Measurements from ENCODE around the gene SP3. TPM values are rescaled to one million over a fixed set of nuclear protein-coding genes. Genes with fewer than 3 reads are reported as not detected.

SP3 gene
- total RNA-seq, 4 donors from 2014 or later = 41.9 to 101 (median 81.6) TPM

- no peaks in the 10 kb centered on the region for H3K36me3 ChIP-seq
- no peak for DNase-seq
- H3K27me3 ChIP-seq = no peaks in the 10 kb centered on the region
- 88 to 93% methylated on average over 3 of the region's 3 CpGs for whole genome bisulfite sequencing, 2 donors (ENCODE audit: low coverage in 1 of 2)
- no peaks in the 10 kb centered on the region for H3K4me1 ChIP-seq
- intact Hi-C loops (cut with DNase I; ENCODE audit: low total_unique reads) = no loop called here
- no peaks in the 10 kb centered on the region for H3K9me3 ChIP-seq
- no peak overlapping the region for H3K4me3 ChIP-seq
- H3K27ac ChIP-seq = no peak overlapping the region
- TF ChIP-seq POLR2A (IDR thresholded peaks at IDR 0.05) (no peak), POLR2AphosphoS5 (IDR thresholded peaks at IDR 0.05) (no peak), EP300 (IDR thresholded peaks at IDR 0.05; ENCODE audit: low read depth) (no peak)
- in situ Hi-C loops (cut with MboI; ENCODE audit: low pct_ligation_motif_present in 1 of 4, low pct_unique_long_range_greater_than_20kb in 1 of 4, low sequenced_read_pairs in 3 of 4) = loop anchor here in 1 of 4 donors (25.0 kb wide), 1 partner anchor 151 kb away; no protein-coding TSS in a partner anchor
Measured at GRCh38 chr2:173886613-173887012, 78.6 kb downstream of the SP3 start.

DNA sequence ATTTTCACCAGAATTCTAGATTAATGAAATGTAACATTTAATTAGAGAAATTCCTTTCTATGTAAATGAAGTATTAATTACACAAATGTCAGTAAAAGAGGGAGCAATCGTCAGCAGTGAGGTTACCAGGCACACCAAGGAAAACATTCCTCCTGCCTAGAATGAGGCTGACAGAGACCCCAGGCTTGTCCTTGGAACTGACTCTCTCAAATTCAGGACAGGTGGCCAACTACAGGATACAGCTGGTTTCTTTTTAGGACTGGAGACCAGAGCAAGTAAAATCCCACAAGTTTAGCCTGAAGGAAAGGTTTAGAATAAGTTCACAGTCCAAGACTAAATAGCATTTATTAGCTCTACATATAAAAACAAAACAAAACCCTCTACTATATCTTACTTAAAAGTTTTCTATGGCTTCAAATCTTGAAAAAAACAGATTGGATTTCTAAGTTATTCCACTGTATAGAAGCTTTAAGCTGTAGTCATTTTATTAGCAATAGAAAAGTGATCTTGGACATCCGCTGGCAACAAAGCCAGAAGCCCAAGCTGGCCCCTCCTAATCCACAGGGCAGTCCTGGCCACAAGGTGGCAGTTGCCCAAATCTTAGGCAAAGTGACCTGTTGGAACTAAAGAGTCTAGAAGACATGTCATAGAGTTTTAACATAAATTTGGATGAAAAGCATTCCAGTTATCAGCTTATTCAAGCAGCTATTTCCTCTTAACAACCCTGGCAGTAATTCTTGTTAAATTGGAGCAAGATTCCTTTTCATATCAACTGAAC is 81.0 kb downstream of the SP3 start:
- intact Hi-C loops (cut with DNase I; ENCODE audit: low total_unique reads) = no loop called here
- Histone ChIP-seq H3K27ac (no peak overlapping the region), H3K4me1 (no peaks in the 10 kb centered on the region), H3K27me3 (no peaks in the 10 kb centered on the region), H3K36me3 (no peaks in the 10 kb centered on the region), H3K9me3 (no peaks in the 10 kb centered on the region), H3K4me3 (no peak overlapping the region)
- DNase-seq = peak; percentile 54
- in situ Hi-C loops (cut with MboI; ENCODE audit: low pct_ligation_motif_present in 1 of 4, low pct_unique_long_range_greater_than_20kb in 1 of 4, low sequenced_read_pairs in 3 of 4) = loop anchor here in 1 of 4 donors (25.0 kb wide), 1 partner anchor 153 kb away; no protein-coding TSS in a partner anchor
- 75 to 88% methylated on average over 2 of the region's 2 CpGs for WGBS, 2 donors (ENCODE audit: low coverage in 1 of 2)
- TF ChIP-seq, protein P1, sequence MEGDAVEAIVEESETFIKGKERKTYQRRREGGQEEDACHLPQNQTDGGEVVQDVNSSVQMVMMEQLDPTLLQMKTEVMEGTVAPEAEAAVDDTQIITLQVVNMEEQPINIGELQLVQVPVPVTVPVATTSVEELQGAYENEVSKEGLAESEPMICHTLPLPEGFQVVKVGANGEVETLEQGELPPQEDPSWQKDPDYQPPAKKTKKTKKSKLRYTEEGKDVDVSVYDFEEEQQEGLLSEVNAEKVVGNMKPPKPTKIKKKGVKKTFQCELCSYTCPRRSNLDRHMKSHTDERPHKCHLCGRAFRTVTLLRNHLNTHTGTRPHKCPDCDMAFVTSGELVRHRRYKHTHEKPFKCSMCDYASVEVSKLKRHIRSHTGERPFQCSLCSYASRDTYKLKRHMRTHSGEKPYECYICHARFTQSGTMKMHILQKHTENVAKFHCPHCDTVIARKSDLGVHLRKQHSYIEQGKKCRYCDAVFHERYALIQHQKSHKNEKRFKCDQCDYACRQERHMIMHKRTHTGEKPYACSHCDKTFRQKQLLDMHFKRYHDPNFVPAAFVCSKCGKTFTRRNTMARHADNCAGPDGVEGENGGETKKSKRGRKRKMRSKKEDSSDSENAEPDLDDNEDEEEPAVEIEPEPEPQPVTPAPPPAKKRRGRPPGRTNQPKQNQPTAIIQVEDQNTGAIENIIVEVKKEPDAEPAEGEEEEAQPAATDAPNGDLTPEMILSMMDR (IDR thresholded peaks at IDR 0.05) = peak; percentile 44 to 67 (median 60)
- TF ChIP-seq POLR2A (IDR thresholded peaks at IDR 0.05) = no peak

- in situ Hi-C loops (cut with MboI; ENCODE audit: low pct_ligation_motif_present in 1 of 4, low pct_unique_long_range_greater_than_20kb in 1 of 4, low sequenced_read_pairs in 3 of 4) = loop anchor here in 1 of 4 donors (25.0 kb wide), 1 partner anchor 155 kb away; no protein-coding TSS in a partner anchor
- no peak for DNase-seq
Measured at GRCh38 chr2:173881886-173882285, 83.3 kb downstream of the SP3 start.

GRCh38 chr2:173881461-173881860 is 83.7 kb downstream of the SP3 start:
- intact Hi-C loops (cut with DNase I; ENCODE audit: low total_unique reads) = no loop called here
- peak; percentile 15 for DNase-seq
- Histone ChIP-seq H3K27ac (no peak overlapping the region), H3K36me3 (no peaks in the 10 kb centered on the region), H3K27me3 (no peaks in the 10 kb centered on the region), H3K9me3 (no peaks in the 10 kb centered on the region), H3K4me1 (no peaks in the 10 kb centered on the region), H3K4me3 (no peak overlapping the region)
- 0 to 33% methylated on average over 1 to 4 of the region's 4 CpGs for WGBS, 2 donors (ENCODE audit: low coverage in 1 of 2)
- in situ Hi-C loops (cut with MboI; ENCODE audit: low pct_ligation_motif_present in 1 of 4, low pct_unique_long_range_greater_than_20kb in 1 of 4, low sequenced_read_pairs in 3 of 4) = loop anchor here in 1 of 4 donors (25.0 kb wide), 1 partner anchor 156 kb away; no protein-coding TSS in a partner anchor
- no peak for TF ChIP-seq POLR2A (IDR thresholded peaks at IDR 0.05)
- TF ChIP-seq EP300 (IDR thresholded peaks at IDR 0.05; ENCODE audit: low read depth) = no peak
- no peak for TF ChIP-seq POLR2AphosphoS5 (IDR thresholded peaks at IDR 0.05)
- TF ChIP-seq, protein P1 (IDR thresholded peaks at IDR 0.05) = no peak

More at GRCh38 chr2:173881886-173882285, 83.3 kb downstream of the SP3 start:
- Histone ChIP-seq H3K27ac (no peak overlapping the region), H3K4me1 (no peaks in the 10 kb centered on the region), H3K9me3 (no peaks in the 10 kb centered on the region), H3K36me3 (no peaks in the 10 kb centered on the region), H3K4me3 (no peak overlapping the region), H3K27me3 (no peaks in the 10 kb centered on the region)
- intact Hi-C loops (cut with DNase I; ENCODE audit: low total_unique reads) = no loop called here
- WGBS, 2 donors (ENCODE audit: low coverage in 1 of 2) = 76 to 88% methylated on average over 3 of the region's 3 CpGs
- no peak for TF ChIP-seq EP300 (IDR thresholded peaks at IDR 0.05; ENCODE audit: low read depth)
- no peak for TF ChIP-seq POLR2A (IDR thresholded peaks at IDR 0.05)
- TF ChIP-seq, protein P1 (IDR thresholded peaks at IDR 0.05) = no peak
- no peak for TF ChIP-seq POLR2AphosphoS5 (IDR thresholded peaks at IDR 0.05)

All from transverse colon (tissue), 4 donors.